AG09319 (cell line): ENCODE measurements around the gene GIPC2.

Experiments
- DNase-seq: peaks from one replicate; pipeline ENCODE4 v3.0.0-alpha.2; 2010; ENCODE audit warnings: low read depth; ENCODE audit errors: extremely low read depth
- TF ChIP-seq, protein P1 (sequence below): IDR thresholded peaks from 2 replicates; pipeline ENCODE4 v1.5.1; 2011; ENCODE audit warnings: low read depth, mild to moderate bottlenecking, inconsistent platforms, low read length, moderate library complexity

The GIPC2 gene

DNA sequence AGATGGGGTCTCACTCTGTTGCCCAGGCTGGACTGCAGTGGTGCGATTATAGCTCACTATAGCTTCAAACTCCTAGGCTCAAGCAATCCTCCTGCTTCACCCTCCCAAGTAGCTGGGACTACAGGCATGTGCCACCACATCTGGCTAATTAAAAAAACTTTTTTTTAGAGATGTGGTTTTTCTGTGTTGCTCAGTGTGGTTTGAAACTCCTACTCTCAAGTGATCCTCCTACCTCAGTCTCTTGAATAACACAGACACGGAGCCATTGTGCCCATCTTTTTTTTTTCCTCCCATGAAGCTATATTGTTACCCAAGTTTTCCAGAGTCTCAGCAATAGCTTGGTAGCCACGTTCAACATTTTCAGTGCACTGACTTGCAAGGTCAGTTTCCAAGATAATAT, 2.7 kb downstream of the GIPC2 start:
- TF ChIP-seq, protein P1, sequence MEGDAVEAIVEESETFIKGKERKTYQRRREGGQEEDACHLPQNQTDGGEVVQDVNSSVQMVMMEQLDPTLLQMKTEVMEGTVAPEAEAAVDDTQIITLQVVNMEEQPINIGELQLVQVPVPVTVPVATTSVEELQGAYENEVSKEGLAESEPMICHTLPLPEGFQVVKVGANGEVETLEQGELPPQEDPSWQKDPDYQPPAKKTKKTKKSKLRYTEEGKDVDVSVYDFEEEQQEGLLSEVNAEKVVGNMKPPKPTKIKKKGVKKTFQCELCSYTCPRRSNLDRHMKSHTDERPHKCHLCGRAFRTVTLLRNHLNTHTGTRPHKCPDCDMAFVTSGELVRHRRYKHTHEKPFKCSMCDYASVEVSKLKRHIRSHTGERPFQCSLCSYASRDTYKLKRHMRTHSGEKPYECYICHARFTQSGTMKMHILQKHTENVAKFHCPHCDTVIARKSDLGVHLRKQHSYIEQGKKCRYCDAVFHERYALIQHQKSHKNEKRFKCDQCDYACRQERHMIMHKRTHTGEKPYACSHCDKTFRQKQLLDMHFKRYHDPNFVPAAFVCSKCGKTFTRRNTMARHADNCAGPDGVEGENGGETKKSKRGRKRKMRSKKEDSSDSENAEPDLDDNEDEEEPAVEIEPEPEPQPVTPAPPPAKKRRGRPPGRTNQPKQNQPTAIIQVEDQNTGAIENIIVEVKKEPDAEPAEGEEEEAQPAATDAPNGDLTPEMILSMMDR = no peak
- DNase-seq = no peak

DNA sequence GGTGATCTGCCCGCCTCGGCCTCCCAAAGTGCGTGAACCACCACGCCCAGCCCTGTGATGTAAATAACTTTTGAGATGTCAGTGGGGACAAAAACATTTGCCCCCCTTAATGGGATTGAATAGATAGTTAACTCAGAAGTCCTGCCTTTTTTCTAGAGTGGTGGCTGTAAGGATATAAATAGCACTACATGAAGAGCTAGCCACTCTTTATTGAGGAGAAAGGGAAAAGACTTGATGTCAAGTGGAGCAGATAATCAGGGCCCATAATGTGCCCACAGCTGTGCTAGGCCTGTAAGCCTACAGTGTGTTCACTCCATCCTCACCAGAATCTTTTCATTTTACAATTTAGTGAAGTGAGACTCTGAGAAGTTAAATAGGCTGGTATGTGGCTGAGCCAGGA, 3.6 kb downstream of the GIPC2 start:
- no peak for DNase-seq
- TF ChIP-seq, protein P1 = no peak

DNA sequence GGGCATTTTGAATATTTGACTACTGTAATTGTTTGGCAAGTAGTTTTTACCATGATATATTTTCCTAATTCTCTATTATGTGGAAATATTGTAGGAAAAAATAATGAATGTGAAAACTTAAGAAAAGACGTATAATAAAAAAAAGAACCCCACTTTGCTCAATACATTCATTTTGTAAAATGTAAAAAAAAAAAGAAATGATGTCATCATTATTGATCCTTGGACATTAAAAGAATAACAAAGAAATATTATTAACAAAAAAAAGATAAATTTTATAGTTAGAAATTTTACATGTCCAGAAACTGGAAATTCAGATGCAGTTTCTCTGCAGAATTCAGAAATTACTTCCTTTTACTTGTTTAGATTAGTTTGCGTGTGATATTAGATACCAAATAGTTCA, 5.2 kb downstream of the GIPC2 start:
- TF ChIP-seq, protein P1 = no peak
- no peak for DNase-seq

DNA sequence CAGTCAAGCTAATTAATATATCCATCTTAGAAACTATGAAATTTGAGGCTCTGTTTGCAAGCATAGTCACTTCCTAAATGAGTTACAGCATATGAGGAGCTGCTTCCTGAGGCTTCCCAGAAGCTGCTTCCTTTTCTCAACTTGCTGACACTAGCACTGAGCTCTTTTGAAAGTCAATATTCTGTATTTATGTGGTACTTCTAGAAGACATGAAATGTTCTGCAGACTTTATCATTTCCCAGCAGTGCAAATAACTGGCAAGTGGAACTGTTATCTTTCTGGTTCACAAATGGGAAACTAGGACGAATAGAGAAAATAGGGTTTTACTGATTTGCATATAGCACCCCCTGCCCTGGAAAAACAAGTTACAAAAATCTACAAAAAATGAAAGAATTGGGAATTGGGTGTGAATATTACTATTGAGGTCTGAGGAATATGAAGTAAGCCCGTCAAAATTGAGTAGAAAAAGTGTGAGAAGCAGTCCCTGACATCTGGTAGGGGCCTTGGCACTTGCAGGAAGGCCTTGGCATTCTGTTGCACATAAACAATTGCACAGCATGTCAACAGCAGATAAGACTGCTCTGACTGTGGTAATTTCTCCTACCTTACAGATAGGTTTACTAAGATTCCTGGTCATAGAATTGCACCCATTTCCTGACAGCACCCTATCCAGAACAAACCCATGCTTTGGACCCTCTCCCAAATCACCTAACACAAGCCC, 7.1 kb downstream of the GIPC2 start:
- TF ChIP-seq, protein P1 = no peak
- DNase-seq = no peak

DNA sequence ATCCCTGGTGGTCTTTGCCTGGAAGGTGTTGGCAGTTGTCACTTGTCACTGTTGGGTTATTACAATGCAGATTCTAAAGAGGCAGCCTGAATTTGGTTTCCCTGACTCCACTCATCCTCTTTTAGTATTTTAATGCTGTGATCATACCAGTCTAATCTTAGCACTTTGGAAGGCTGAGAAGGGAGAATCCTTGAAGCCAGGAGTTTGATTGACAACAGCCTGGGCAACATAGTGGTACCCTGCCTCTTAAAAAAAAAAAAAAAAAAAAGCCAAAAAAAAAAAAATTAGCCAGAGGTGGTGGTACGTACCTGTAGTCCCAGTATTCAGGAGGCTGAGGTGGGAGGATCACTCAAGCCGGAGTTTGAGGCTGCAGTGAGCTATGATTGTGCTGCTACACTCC, 7.7 kb downstream of the GIPC2 start:
- TF ChIP-seq, protein P1 = no peak
- DNase-seq = no peak

DNA sequence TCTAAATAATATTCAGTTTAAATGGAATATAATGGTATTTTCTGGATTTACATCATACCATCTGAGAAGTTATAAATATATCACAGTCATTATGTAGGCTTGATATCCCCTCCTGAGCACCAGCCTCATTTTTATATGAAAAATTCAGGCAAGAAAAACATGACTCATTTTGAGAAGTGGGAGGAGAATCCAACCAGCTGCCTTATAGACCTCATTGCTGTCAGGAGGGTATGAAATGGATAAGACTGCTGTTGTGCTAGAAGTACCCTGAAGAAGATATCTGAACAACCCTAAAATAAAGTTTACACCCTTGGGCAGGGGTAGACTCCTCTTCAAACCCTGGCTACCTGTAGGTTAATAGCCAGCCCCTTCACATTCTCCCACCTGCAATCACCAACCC, 8.8 kb downstream of the GIPC2 start:
- TF ChIP-seq, protein P1 = no peak
- DNase-seq = no peak

DNA sequence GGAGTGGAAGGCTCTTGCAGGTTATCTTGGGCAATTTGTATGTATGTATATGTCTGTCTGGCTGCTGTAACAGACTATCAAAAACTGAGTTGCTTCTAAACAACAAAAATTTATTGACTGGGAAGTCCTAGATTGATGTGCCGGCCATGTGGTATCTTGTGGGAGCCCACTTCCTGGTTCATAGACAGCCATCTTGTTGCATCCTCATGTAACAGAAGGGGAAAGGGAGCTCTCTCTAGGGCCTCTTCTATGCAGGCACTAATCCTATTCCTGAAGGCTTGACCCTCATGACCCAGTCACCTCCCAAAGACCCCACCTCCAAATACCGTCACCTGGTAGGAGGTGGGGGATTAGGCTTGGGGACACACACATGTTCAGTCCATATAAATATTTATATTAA, 9.2 kb downstream of the GIPC2 start:
- no peak for DNase-seq
- TF ChIP-seq, protein P1 = no peak
